ENCODE data around the gene METTL25B.

GRCh38 chr1:156755527-156755950 is 27.3 kb downstream of the METTL25B start:
- no peak for TF ChIP-seq CTCF (conservative IDR thresholded peaks at IDR 0.05; ENCODE audit: low read depth, low read length)
- no peak for TF ChIP-seq EZH2phosphoT487 (IDR thresholded peaks at IDR 0.05; ENCODE audit: borderline replicate concordance, low read length)
